WTC11 (cell line): ENCODE measurements around the gene CRYBA4. TPM values are rescaled to one million over a fixed set of nuclear protein-coding genes. Genes with fewer than 3 reads are reported as not detected.
A peak's percentile ranks its signal among the peaks of the same experiment; 100 is the strongest.

Experiments used
- ATAC-seq: fragments of 200-7000 bp; cut with Tn5 transposase; 2 replicates; pipeline ENCODE4 v1.10.0; 2021; ENCODE audit warnings: mild to moderate bottlenecking, moderate library complexity
- Bru-seq: library from RNA; stranded (reverse); fragments of 400-500 nt; gene quantifications from one replicate; lab custom pipeline; 2021; lab: Mats Ljungman, UMichigan
- CTCF ChIA-PET: fragments of 300-600 bp; sonication (Branson Sonifier 250); formaldehyde crosslinking; loops from one replicate; lab custom pipeline; 2021; ENCODE audit warnings: antibody characterized with exemption; lab: Charles Lee
- POLR2A ChIA-PET: fragments of 350-600 bp; sonication (Branson Sonifier 250); formaldehyde crosslinking; loops from one replicate; lab custom pipeline; 2021; ENCODE audit warnings: antibody characterized with exemption; lab: Charles Lee
- DNase-seq: peaks from one replicate; pipeline ENCODE4 v3.0.0; 2021; ENCODE audit warnings: low spot score
- H3K27ac Mint-ChIP-seq: 2 replicates; pipeline ENCODE4 v1.8.0; 2021; ENCODE audit warnings: mixed read lengths
- H3K27me3 Mint-ChIP-seq: 2 replicates; pipeline ENCODE4 v1.8.0; 2021; ENCODE audit warnings: low read depth, mild to moderate bottlenecking, moderate library complexity, mixed read lengths
- H3K36me3 Mint-ChIP-seq: 2 replicates; pipeline ENCODE4 v1.8.0; 2021; ENCODE audit warnings: mixed read lengths
- H3K4me1 Mint-ChIP-seq: 2 replicates; pipeline ENCODE4 v1.8.0; 2022; ENCODE audit warnings: mixed read lengths
- H3K4me3 Mint-ChIP-seq: 2 replicates; pipeline ENCODE4 v1.8.0; 2021; ENCODE audit warnings: mild to moderate bottlenecking, moderate library complexity, mixed read lengths
- H3K9me3 Mint-ChIP-seq: 2 replicates; pipeline ENCODE4 v1.8.0; 2021; ENCODE audit warnings: mixed read lengths
- ATF1 ChIP-seq: sonication (generic); formaldehyde crosslinking; IDR thresholded peaks from 2 replicates; pipeline ENCODE4 v1.8.1; 2023; ENCODE audit warnings: mild to moderate bottlenecking, moderate library complexity, missing genetic modification reagents
- GABPB1 ChIP-seq: sonication (generic); formaldehyde crosslinking; IDR thresholded peaks from 2 replicates; pipeline ENCODE4 v1.8.1; 2023; ENCODE audit warnings: mild to moderate bottlenecking, missing genetic modification reagents
- PRRX2 ChIP-seq: fragments of 250-450 bp; sonication (Bioruptor Pico); IDR thresholded peaks from 2 replicates; pipeline ENCODE4 v1.8.0; 2021; ENCODE audit warnings: mild to moderate bottlenecking
- ZBTB21 ChIP-seq: sonication (generic); formaldehyde crosslinking; IDR thresholded peaks from 2 replicates; pipeline ENCODE4 v1.8.1; 2023; ENCODE audit warnings: mild to moderate bottlenecking, missing genetic modification reagents, borderline replicate concordance
- ZNF121 ChIP-seq: sonication (generic); formaldehyde crosslinking; IDR thresholded peaks from 2 replicates; pipeline ENCODE4 v1.8.0; 2023; ENCODE audit warnings: missing genetic modification reagents
- ZNF317 ChIP-seq: sonication (generic); formaldehyde crosslinking; IDR thresholded peaks from 2 replicates; pipeline ENCODE4 v1.8.1; 2023; ENCODE audit warnings: low read depth, mild to moderate bottlenecking, moderate library complexity, missing genetic modification reagents, borderline replicate concordance
- ZNF416 ChIP-seq: fragments of 250-450 bp; sonication (Bioruptor Pico); IDR thresholded peaks from 2 replicates; pipeline ENCODE4 v1.9.0; 2021; ENCODE audit warnings: mild to moderate bottlenecking, inconsistent platforms
- long read RNA-seq, 3 experiments: library from RNA in 1 of 3; library from capped mRNA in 1 of 3; library from polyadenylated mRNA in 1 of 3; unstranded in 2 of 3; stranded (forward) in 1 of 3; transcript quantifications; one replicate each; pipeline ENCODE4 v2.0.0, GENCODE V29; 2021
- total RNA-seq: library from RNA; stranded (reverse); gene quantifications from 3 replicates; pipeline ENCODE4 v1.2.3, GENCODE V29; 2021
- TF ChIP-seq, protein P1 (sequence below): sonication (generic); formaldehyde crosslinking; IDR thresholded peaks from 2 replicates; pipeline ENCODE4 v1.8.1; 2023; ENCODE audit warnings: mild to moderate bottlenecking, moderate library complexity, missing genetic modification reagents
- TF ChIP-seq, protein P2 (sequence below): fragments of 250-450 bp; sonication (Bioruptor Pico); IDR thresholded peaks from 2 replicates; pipeline ENCODE4 v1.9.0; 2021; ENCODE audit warnings: mild to moderate bottlenecking
- TF ChIP-seq, protein P3 (sequence below): fragments of 250-450 bp; sonication (Bioruptor Pico); conservative IDR thresholded peaks from 2 replicates; pipeline ENCODE4 v1.9.0; 2021; ENCODE audit warnings: mild to moderate bottlenecking
- TF ChIP-seq, protein P4 (sequence below): fragments of 250-450 bp; sonication (Bioruptor Pico); IDR thresholded peaks from 2 replicates; pipeline ENCODE4 v1.8.0; 2021; ENCODE audit warnings: mild to moderate bottlenecking
- TF ChIP-seq, protein P5 (sequence below): fragments of 250-450 bp; sonication (Bioruptor Pico); IDR thresholded peaks from 2 replicates; pipeline ENCODE4 v2.1.2; 2022; ENCODE audit warnings: mild to moderate bottlenecking, moderate library complexity
- TF ChIP-seq, protein P6 (sequence below): sonication (generic); formaldehyde crosslinking; IDR thresholded peaks from 2 replicates; pipeline ENCODE4 v1.8.1; 2023; ENCODE audit warnings: mild to moderate bottlenecking, missing genetic modification reagents, moderate library complexity

Gene CRYBA4
- total RNA-seq (0.53 to 1.1 TPM (median 0.81 TPM) in 3 replicates), Bru-seq, nascent RNA (percentile 14 among the genes with signal in this experiment)
- long read RNA-seq, experiment 1, result 0 reads
- long read RNA-seq, experiment 2, result 0 reads
- long read RNA-seq, experiment 3, result 0 reads

DNA sequence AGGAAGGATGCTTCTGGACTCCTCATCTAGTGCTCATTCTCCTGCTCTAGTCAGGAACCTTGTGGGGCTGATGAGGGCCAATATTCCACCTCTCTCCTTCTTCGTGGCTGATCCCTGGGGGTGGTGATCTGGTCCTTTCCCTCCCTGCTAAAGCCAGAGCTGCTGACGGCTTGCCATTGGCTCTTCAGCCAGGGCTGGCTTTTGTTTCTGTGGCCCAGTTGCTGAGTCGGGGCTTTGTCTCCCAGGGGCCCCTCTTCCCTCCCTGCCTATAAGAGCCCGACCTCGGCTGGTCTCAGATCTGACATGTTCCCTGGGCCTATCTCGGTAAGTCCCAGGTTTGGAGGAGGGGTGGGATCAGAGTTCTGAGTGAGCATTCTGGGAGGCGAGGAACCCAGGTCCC lies at the start of gene CRYBA4:
Gene CRYBA4 (plus strand): TSS at position 301 of the 400 bp plus-strand sequence. CDS start 634 bp downstream, outside the sequence.
- CTCF ChIA-PET, result no interaction called here
- no peak for ATAC-seq
- DNase-seq, result no peak

DNA sequence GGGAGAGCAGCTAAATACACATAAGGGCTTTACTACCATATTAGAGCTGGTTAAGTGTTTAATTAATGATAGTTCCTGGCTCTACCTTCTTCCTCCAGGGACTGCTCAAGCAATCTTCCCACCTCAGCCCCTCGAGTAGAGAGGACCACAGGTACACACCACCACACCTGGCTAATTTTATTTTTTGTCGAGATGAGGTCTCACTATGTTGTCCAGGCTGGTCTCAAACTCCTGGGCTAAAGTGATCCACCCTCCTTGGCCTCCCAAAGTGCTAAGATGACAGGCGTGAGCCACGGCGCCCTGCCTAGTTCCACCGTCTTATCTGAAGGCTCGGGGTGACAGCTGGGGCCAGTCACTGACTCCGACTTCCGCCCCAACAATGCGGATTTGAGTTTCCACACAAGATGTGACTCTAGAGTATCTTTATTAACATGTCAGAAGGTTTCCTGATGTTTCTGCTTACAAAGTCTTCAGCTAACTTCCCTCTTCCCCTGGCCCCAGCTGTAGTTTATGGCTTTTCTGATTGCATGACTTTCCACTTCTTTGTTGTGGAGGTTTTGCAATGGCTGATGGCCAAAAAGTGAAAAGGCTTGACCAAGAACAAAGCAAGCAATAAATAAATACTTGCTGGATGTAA lies 48.6 kb upstream of the CRYBA4 start:
- DNase-seq (no peak), ATAC-seq (no peak)
- ChIA-PET CTCF (no interaction called here), POLR2A (no interaction called here)
- H3K4me1 Mint-ChIP-seq, result peaks cover 77% of the 10 kb centered on the region
- H3K36me3 Mint-ChIP-seq, result peaks cover 13% of the 10 kb centered on the region
- H3K4me3 Mint-ChIP-seq, result no peak overlapping the region
- H3K9me3 Mint-ChIP-seq, result no peaks in the 10 kb centered on the region
- no peaks in the 10 kb centered on the region for H3K27me3 Mint-ChIP-seq
- TF ChIP-seq, protein P1, sequence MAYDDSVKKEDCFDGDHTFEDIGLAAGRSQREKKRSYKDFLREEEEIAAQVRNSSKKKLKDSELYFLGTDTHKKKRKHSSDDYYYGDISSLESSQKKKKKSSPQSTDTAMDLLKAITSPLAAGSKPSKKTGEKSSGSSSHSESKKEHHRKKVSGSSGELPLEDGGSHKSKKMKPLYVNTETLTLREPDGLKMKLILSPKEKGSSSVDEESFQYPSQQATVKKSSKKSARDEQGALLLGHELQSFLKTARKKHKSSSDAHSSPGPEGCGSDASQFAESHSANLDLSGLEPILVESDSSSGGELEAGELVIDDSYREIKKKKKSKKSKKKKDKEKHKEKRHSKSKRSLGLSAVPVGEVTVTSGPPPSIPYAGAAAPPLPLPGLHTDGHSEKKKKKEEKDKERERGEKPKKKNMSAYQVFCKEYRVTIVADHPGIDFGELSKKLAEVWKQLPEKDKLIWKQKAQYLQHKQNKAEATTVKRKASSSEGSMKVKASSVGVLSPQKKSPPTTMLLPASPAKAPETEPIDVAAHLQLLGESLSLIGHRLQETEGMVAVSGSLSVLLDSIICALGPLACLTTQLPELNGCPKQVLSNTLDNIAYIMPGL (CRISPR knock-in tag), result no peak
- peak; percentile 71 for TF ChIP-seq ZNF121 (CRISPR knock-in tag)
- peak overlapping the region; percentile 90 for H3K27ac Mint-ChIP-seq

More for the DNA sequence above, at the start of gene CRYBA4:
- Mint-ChIP-seq H3K4me3 (no peak within 1 kb of the TSS), H3K4me1 (peaks cover 30% of the 10 kb centered on the region), H3K27ac (no peak within 1 kb of the TSS), H3K36me3 (no peaks in the 10 kb centered on the region), H3K27me3 (peaks cover 20% of the 10 kb centered on the region)
- POLR2A ChIA-PET, result no interaction called here
- TF ChIP-seq ZNF416 (CRISPR knock-in tag), result no peak
- TF ChIP-seq, protein P2, sequence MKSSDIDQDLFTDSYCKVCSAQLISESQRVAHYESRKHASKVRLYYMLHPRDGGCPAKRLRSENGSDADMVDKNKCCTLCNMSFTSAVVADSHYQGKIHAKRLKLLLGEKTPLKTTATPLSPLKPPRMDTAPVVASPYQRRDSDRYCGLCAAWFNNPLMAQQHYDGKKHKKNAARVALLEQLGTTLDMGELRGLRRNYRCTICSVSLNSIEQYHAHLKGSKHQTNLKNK (CRISPR knock-in tag), result no peak
- TF ChIP-seq, protein P3, sequence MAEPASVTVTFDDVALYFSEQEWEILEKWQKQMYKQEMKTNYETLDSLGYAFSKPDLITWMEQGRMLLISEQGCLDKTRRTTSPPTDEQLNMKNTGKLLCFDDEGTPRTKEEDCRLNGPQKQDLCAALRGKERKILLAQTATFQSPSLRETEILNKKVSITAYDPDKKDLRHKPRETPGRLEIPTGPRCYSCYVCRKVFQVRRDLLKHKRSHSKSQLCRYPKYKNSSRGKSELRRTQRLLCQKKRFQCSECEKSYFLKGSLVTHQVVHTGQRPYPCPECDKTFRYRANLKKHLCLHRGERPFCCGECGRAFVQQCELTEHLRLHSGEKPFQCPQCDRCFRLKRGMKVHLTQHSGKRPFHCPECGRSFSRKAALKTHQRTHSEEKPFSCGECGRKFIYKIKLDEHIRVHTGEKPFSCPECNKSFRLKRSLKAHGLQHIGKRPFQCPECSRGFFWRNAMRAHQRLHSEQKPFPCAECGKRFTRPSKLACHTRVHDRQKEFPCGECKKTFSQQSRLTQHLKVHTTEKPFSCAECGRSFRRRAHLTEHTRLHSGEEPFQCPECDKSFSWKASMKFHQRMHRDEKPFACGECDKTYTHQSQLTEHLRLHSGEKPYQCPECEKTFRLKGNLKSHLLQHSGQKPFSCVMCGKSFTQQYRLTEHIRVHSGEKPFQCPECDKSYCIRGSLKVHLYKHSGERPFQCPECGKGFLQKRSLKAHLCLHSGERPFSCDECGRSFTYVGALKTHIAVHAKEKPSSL (CRISPR knock-in tag), result no peak
- no peak for TF ChIP-seq ATF1 (CRISPR knock-in tag)
- TF ChIP-seq, protein P4, sequence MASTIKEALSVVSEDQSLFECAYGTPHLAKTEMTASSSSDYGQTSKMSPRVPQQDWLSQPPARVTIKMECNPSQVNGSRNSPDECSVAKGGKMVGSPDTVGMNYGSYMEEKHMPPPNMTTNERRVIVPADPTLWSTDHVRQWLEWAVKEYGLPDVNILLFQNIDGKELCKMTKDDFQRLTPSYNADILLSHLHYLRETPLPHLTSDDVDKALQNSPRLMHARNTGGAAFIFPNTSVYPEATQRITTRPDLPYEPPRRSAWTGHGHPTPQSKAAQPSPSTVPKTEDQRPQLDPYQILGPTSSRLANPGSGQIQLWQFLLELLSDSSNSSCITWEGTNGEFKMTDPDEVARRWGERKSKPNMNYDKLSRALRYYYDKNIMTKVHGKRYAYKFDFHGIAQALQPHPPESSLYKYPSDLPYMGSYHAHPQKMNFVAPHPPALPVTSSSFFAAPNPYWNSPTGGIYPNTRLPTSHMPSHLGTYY (CRISPR knock-in tag), result no peak
- TF ChIP-seq ZNF317, result no peak
- TF ChIP-seq ZBTB21 (CRISPR knock-in tag), result no peak
- TF ChIP-seq, protein P5, sequence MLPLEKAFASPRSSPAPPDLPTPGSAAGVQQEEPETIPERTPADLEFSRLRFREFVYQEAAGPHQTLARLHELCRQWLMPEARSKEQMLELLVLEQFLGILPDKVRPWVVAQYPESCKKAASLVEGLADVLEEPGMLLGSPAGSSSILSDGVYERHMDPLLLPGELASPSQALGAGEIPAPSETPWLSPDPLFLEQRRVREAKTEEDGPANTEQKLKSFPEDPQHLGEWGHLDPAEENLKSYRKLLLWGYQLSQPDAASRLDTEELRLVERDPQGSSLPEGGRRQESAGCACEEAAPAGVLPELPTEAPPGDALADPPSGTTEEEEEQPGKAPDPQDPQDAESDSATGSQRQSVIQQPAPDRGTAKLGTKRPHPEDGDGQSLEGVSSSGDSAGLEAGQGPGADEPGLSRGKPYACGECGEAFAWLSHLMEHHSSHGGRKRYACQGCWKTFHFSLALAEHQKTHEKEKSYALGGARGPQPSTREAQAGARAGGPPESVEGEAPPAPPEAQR (CRISPR knock-in tag), result no peak
- TF ChIP-seq, protein P6, sequence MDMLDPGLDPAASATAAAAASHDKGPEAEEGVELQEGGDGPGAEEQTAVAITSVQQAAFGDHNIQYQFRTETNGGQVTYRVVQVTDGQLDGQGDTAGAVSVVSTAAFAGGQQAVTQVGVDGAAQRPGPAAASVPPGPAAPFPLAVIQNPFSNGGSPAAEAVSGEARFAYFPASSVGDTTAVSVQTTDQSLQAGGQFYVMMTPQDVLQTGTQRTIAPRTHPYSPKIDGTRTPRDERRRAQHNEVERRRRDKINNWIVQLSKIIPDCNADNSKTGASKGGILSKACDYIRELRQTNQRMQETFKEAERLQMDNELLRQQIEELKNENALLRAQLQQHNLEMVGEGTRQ (CRISPR knock-in tag), result no peak
- no peak for TF ChIP-seq PRRX2 (CRISPR knock-in tag)
- no peak for TF ChIP-seq GABPB1 (CRISPR knock-in tag)
- TF ChIP-seq, all 79 proteins: peak for 0
- peaks cover 6% of the 10 kb centered on the region for H3K9me3 Mint-ChIP-seq
